SU-DHL-6 (cell line): Measurements from ENCODE around the gene NME7.

Experiments
- CTCF ChIP-seq: fragments of 200-600 bp; sonication (generic); IDR thresholded peaks from one replicate; pipeline ENCODE4 v1.5.1; 2017; ENCODE audit warnings: antibody characterized with exemption, mild to moderate bottlenecking, low read length, moderate library complexity; ENCODE audit not compliant: insufficient read depth, poor library complexity, severe bottlenecking
- EZH2phosphoT487 ChIP-seq: fragments of 200-600 bp; sonication (generic), shearing (Covaris generic); conservative IDR thresholded peaks from 2 replicates; pipeline ENCODE4 v1.6.1; 2018; ENCODE audit warnings: mild to moderate bottlenecking, antibody characterized with exemption, low read length, moderate library complexity, mixed read lengths

- TF ChIP-seq CTCF (no peak), EZH2phosphoT487 (no peak)
These were observed 262.5 kb downstream of the NME7 start for GRCh38 chr1:169105087-169105433.
